Measurements from ENCODE around the gene CEP112.

- TF ChIP-seq CTCF (IDR thresholded peaks at IDR 0.05; ENCODE audit: extremely low read depth in 1 of 2, insufficient read depth in 1 of 2, low read depth in 1 of 2, low read length in 2 of 2): no peak
- TF ChIP-seq EZH2 (IDR thresholded peaks at IDR 0.05; ENCODE audit: borderline replicate concordance, low read depth, low read length, severe bottlenecking): no peak
- TF ChIP-seq POLR2A (IDR thresholded peaks at IDR 0.05; ENCODE audit: low read depth, low read length): no peak
- no peak for TF ChIP-seq MYC (IDR thresholded peaks at IDR 0.05; ENCODE audit: low read depth, low read length)
- TF ChIP-seq JUN (IDR thresholded peaks at IDR 0.05; ENCODE audit: borderline replicate concordance, insufficient read depth, insufficient read length, low read depth): no peak
- no peak for TF ChIP-seq MAX (IDR thresholded peaks at IDR 0.05; ENCODE audit: insufficient read depth, insufficient read length)
- TF ChIP-seq POLR2AphosphoS5 (IDR thresholded peaks at IDR 0.05; ENCODE audit: insufficient read depth, low read depth, low read length): no peak
Observed at GRCh38 chr17:65916425-65916824, 275.5 kb downstream of the CEP112 start.

Measured in endothelial cell of umbilical vein (primary cell).